ENCODE measurements around the gene GAB2. TPM values are rescaled to one million over a fixed set of nuclear protein-coding genes. Genes with fewer than 3 reads are reported as not detected.

GAB2 gene
- total RNA-seq, 1 experiment from 2014 or later, result 10.6 TPM

DNA sequence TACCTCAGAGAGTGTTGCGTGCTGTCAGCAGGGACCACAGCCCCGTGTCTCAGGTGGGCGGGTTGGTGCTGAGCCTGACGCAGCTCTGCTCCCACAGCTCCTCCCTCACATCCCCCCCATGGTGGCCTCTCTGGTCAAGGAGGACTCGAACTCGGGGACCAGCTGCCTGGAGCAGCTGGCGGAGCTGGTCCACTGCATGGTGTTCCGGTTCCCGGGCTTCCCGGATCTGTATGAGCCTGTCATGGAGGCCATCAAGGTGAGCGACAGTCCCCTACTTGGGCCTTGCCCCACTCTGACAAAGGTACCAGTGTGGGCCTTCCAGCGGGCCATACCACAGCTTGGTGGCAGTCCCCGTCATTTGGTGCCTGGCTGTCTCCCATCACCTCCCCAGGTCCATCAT, 217.1 kb downstream of the GAB2 start:
- no TSS peak for BruUV-seq (replicated peaks)
- H3K4me1 Mint-ChIP-seq (ENCODE audit: low read depth, unreplicated experiment), result peaks cover 9% of the 10 kb centered on the region
- CTCF ChIA-PET, result no interaction called here
- peaks cover 7% of the 10 kb centered on the region for H3K36me3 Mint-ChIP-seq (ENCODE audit: insufficient read depth, unreplicated experiment)
- TF ChIP-seq, protein P1, sequence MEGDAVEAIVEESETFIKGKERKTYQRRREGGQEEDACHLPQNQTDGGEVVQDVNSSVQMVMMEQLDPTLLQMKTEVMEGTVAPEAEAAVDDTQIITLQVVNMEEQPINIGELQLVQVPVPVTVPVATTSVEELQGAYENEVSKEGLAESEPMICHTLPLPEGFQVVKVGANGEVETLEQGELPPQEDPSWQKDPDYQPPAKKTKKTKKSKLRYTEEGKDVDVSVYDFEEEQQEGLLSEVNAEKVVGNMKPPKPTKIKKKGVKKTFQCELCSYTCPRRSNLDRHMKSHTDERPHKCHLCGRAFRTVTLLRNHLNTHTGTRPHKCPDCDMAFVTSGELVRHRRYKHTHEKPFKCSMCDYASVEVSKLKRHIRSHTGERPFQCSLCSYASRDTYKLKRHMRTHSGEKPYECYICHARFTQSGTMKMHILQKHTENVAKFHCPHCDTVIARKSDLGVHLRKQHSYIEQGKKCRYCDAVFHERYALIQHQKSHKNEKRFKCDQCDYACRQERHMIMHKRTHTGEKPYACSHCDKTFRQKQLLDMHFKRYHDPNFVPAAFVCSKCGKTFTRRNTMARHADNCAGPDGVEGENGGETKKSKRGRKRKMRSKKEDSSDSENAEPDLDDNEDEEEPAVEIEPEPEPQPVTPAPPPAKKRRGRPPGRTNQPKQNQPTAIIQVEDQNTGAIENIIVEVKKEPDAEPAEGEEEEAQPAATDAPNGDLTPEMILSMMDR (IDR thresholded peaks at IDR 0.05; ENCODE audit: unreplicated experiment), result no peak
- H3K9me3 Mint-ChIP-seq (ENCODE audit: low read depth, unreplicated experiment), result no peaks in the 10 kb centered on the region
- no peaks in the 10 kb centered on the region for H3K27me3 Mint-ChIP-seq (ENCODE audit: unreplicated experiment)
- no peak for DNase-seq
- no peak overlapping the region for H3K27ac Mint-ChIP-seq (ENCODE audit: unreplicated experiment)
- no peak overlapping the region for H3K4me3 Mint-ChIP-seq (ENCODE audit: low read depth, unreplicated experiment)
- intact Hi-C loops (cut with micrococcal nuclease; ENCODE audit: unreplicated experiment), result no loop called here

DNA sequence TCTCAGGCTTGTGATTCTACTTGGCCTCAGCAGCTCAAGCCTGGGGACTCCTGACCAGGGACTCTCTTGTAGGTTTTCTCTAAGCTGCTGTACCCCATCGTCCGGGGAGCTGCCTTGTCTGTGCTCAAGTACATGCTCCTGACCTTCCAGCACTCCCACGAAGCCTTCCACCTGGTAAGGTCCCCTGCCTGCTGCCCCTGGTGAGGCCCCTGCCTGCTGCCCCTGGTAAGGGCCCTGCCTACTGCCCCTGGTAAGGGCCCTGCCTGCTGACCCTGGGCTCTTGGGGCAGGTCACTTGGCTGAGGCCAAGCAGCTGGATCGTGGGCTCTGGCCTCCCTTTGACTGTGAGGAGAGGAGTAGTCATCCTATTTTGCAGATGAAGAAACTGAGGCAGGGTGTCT, 217.6 kb downstream of the GAB2 start:
- TF ChIP-seq, protein P1 (IDR thresholded peaks at IDR 0.05; ENCODE audit: unreplicated experiment), result no peak
- Mint-ChIP-seq H3K36me3 (ENCODE audit: insufficient read depth, unreplicated experiment) (peaks cover 7% of the 10 kb centered on the region), H3K4me1 (ENCODE audit: low read depth, unreplicated experiment) (peaks cover 11% of the 10 kb centered on the region), H3K9me3 (ENCODE audit: low read depth, unreplicated experiment) (no peaks in the 10 kb centered on the region), H3K4me3 (ENCODE audit: low read depth, unreplicated experiment) (no peak overlapping the region), H3K27me3 (ENCODE audit: unreplicated experiment) (no peaks in the 10 kb centered on the region), H3K27ac (ENCODE audit: unreplicated experiment) (no peak overlapping the region)
- BruUV-seq (replicated peaks), result no TSS peak
- CTCF ChIA-PET, result no interaction called here
- no peak for DNase-seq
- intact Hi-C loops (cut with micrococcal nuclease; ENCODE audit: unreplicated experiment), result no loop called here

DNA sequence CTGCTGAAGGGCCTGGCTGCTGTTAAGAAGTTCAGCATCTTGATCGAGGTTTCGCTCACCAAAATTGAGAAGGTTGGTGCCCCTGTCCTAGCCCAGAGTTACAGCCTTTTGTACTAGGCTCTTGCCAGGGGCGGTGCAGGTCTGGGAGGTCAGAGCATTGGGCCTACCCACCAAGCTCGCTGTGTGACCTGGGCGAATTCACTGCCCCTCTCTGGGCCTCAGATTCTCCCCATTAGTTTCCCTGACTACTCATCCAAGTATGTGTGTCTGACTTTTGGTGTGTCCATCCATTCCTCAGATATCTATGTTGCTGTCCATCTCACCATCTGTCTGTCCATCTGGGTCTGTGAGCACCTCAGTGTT, 218.0 kb downstream of the GAB2 start:
- CTCF ChIA-PET, result no interaction called here
- Mint-ChIP-seq H3K4me1 (ENCODE audit: low read depth, unreplicated experiment) (peaks cover 15% of the 10 kb centered on the region), H3K9me3 (ENCODE audit: low read depth, unreplicated experiment) (no peaks in the 10 kb centered on the region), H3K36me3 (ENCODE audit: insufficient read depth, unreplicated experiment) (peaks cover 7% of the 10 kb centered on the region), H3K27me3 (ENCODE audit: unreplicated experiment) (no peaks in the 10 kb centered on the region), H3K4me3 (ENCODE audit: low read depth, unreplicated experiment) (no peak overlapping the region), H3K27ac (ENCODE audit: unreplicated experiment) (no peak overlapping the region)
- DNase-seq, result no peak
- no TSS peak for BruUV-seq (replicated peaks)
- TF ChIP-seq, protein P1 (IDR thresholded peaks at IDR 0.05; ENCODE audit: unreplicated experiment), result no peak
- intact Hi-C loops (cut with micrococcal nuclease; ENCODE audit: unreplicated experiment), result no loop called here

DNA sequence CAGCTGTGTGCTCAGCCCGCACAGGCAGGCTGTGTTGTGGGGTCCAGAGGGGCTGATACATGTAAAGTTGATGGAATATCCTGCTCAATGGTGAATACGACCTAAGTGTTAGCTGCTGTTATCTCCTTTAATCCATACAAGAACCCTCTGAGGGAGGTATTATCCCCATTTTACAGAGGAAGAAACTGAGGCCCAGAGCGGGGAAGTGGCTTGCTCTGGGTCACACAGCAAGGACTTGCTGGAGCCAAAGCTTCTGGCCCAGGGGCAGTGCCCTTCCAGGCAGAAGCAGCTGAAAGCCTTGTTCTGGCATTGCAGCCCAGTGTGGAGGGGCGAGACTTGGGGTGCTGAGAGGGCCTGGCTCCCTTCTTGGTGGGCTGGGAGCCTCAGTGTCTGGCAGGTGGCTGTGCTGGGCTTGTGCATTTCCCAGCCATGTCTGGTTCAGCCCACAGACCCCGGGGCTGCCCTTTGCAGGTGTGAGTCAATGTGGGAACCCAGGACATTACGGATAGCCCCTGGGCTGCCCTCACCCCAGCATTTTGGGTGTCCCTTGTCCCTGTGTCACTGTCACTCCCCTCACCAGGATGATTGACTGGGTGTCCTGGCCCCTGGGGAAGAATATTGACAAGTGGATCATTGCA, 218.5 kb downstream of the GAB2 start:
- Mint-ChIP-seq H3K27ac (ENCODE audit: unreplicated experiment) (no peak overlapping the region), H3K9me3 (ENCODE audit: low read depth, unreplicated experiment) (no peaks in the 10 kb centered on the region), H3K4me3 (ENCODE audit: low read depth, unreplicated experiment) (no peak overlapping the region), H3K36me3 (ENCODE audit: insufficient read depth, unreplicated experiment) (peaks cover 7% of the 10 kb centered on the region), H3K27me3 (ENCODE audit: unreplicated experiment) (no peaks in the 10 kb centered on the region), H3K4me1 (ENCODE audit: low read depth, unreplicated experiment) (peaks cover 20% of the 10 kb centered on the region)
- CTCF ChIA-PET, result no interaction called here
- DNase-seq, result no peak
- intact Hi-C loops (cut with micrococcal nuclease; ENCODE audit: unreplicated experiment), result no loop called here
- BruUV-seq (replicated peaks), result no TSS peak
- TF ChIP-seq, protein P1 (IDR thresholded peaks at IDR 0.05; ENCODE audit: unreplicated experiment), result no peak

All from Calu3 (cell line).